ENCODE measurements around the gene MTCL3.
A peak's percentile ranks its signal among the peaks of the same experiment; 100 is the strongest.

Gene MTCL3

DNA sequence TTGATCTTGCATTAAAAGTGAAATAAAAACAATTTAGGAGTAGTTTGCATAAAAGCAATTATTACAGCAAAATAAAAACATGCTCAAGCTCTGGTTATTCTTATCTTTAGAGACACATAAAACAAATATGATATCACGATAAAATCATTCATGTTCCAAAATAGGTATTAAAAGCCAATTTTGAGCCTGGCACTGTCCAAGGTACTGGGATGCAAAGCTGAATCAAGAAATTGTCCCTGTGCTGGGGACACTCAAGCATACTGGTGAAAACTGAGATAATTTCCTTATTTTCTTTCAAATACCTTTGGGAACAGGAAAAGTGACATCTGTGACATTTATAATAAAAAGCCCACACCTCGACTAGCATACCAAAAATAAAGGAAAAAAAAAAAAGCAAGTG, 931 bp upstream of the MTCL3 start:
- Mint-ChIP-seq H3K4me3 (no peak overlapping the region), H3K36me3 (ENCODE audit: insufficient read depth) (no peaks in the 10 kb centered on the region), H3K9me3 (no peaks in the 10 kb centered on the region), H3K4me1 (ENCODE audit: low read depth) (peaks cover 26% of the 10 kb centered on the region), H3K27me3 (ENCODE audit: low read depth) (peaks cover 44% of the 10 kb centered on the region)
- DNase-seq (no peak), ATAC-seq (no peak)

DNA sequence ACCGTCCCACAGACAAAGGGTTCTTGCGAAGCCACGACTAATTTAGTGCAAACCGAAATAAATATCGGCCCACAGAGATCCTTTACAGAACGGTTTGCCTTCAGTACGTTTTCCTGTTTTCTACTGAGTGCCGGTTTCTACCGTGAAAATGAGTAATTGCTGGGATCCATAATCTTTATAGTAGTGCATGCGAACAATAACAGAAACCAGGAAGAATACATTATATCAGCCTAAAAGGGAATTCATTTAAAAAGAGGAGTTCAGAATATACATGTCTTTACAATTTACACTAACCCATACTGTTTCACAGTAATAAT, 292 bp upstream of the MTCL3 start:
- Mint-ChIP-seq H3K4me3 (peak overlapping the region; percentile 83), H3K9me3 (no peaks in the 10 kb centered on the region), H3K4me1 (ENCODE audit: low read depth) (peaks cover 30% of the 10 kb centered on the region), H3K36me3 (ENCODE audit: insufficient read depth) (no peaks in the 10 kb centered on the region), H3K27me3 (ENCODE audit: low read depth) (peaks cover 47% of the 10 kb centered on the region)
- ATAC-seq (no peak), DNase-seq (no peak)

DNA sequence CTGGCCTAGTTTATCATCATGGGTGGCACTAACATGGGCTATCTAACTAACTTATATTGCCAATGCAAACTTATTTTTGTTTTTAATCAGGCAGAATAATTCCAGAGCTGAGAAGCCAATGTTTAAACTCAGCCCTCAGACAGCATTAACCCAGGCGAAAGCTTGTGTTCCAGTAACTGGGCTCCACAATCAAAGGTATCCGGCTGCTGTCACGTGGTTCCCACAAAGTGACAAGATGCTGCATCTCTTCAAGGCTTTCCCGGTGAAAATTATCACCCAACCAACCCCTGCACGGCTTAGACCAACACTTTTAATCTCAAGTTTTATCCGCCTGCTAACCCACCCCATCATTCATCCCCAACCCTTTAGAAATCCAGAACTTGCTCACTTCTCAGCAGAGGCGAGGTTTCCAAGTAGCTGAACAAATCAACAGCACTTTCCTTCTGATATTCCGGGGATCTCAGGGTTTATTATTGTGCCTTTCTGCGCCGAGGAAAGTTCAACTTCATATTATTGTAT, 885 bp downstream of the MTCL3 start:
- no peak for DNase-seq
- peaks cover 37% of the 10 kb centered on the region for H3K27me3 Mint-ChIP-seq (ENCODE audit: low read depth)

DNA sequence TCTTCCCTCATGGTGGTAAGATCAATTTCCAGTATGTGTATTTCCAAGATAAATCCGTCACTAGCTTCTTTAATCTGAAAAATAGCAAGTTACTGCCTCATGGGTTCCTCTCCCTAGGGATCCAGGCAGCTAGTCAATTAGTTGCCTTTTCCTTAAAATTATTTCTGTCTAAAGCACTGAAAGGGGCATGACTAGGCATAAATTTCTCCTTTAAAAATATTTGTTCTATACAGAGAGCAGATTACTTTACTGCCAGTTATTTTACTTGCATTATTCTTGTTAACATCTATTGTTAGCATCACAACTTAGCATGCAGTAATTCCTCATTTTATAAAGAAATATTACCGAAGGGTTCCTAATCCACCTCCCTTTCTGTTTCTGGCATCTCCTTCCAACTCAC, 1.4 kb downstream of the MTCL3 start:
- H3K36me3 Mint-ChIP-seq (ENCODE audit: insufficient read depth), result no peaks in the 10 kb centered on the region
- no peak for ATAC-seq
- H3K4me3 Mint-ChIP-seq, result peak overlapping the region; percentile 83

More for the DNA sequence above, 885 bp downstream of the MTCL3 start:
- Mint-ChIP-seq H3K4me3 (peak overlapping the region; percentile 83), H3K4me1 (ENCODE audit: low read depth) (peaks cover 35% of the 10 kb centered on the region), H3K36me3 (ENCODE audit: insufficient read depth) (no peaks in the 10 kb centered on the region), H3K9me3 (no peaks in the 10 kb centered on the region)
- no peak for ATAC-seq

DNA sequence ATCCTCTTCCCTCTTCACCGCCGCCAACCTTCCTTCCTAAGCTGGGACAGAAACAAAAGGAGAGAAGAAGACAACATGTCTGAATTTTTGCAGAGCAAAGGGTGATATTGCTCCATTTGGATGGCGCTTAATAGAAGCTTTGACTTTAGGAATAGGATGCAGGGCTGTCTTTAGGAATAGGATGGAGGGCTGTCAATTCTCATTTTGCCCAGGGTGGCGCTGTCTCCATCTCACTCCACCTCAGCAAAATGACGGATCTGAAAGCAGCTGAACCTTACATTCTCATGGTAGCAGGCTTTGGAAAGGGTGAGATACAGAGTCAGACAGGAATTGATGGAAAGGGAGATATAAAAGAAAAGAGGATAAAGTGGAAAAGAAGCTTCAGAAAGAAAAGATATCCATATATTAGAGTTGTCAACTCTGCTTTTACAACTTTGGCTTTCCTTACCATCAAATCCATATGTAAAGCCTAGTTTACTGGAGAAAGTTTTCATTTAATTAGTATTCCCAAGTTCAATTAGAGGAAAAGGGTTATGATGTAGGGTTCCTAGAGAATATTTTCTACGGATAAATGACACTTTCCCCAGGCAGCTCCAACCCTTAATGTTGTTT, 2.4 kb downstream of the MTCL3 start:
- Mint-ChIP-seq H3K4me1 (ENCODE audit: low read depth) (peaks cover 35% of the 10 kb centered on the region), H3K27me3 (ENCODE audit: low read depth) (peaks cover 28% of the 10 kb centered on the region), H3K36me3 (ENCODE audit: insufficient read depth) (no peaks in the 10 kb centered on the region), H3K9me3 (no peaks in the 10 kb centered on the region), H3K4me3 (peak overlapping the region; percentile 91)
- peak; percentile 49 to 54 for ATAC-seq
- DNase-seq, result peak; percentile 34

More for the DNA sequence above, 1.4 kb downstream of the MTCL3 start:
- DNase-seq, result no peak
- Mint-ChIP-seq H3K4me1 (ENCODE audit: low read depth) (peaks cover 35% of the 10 kb centered on the region), H3K9me3 (no peaks in the 10 kb centered on the region), H3K27me3 (ENCODE audit: low read depth) (peaks cover 34% of the 10 kb centered on the region)

DNA sequence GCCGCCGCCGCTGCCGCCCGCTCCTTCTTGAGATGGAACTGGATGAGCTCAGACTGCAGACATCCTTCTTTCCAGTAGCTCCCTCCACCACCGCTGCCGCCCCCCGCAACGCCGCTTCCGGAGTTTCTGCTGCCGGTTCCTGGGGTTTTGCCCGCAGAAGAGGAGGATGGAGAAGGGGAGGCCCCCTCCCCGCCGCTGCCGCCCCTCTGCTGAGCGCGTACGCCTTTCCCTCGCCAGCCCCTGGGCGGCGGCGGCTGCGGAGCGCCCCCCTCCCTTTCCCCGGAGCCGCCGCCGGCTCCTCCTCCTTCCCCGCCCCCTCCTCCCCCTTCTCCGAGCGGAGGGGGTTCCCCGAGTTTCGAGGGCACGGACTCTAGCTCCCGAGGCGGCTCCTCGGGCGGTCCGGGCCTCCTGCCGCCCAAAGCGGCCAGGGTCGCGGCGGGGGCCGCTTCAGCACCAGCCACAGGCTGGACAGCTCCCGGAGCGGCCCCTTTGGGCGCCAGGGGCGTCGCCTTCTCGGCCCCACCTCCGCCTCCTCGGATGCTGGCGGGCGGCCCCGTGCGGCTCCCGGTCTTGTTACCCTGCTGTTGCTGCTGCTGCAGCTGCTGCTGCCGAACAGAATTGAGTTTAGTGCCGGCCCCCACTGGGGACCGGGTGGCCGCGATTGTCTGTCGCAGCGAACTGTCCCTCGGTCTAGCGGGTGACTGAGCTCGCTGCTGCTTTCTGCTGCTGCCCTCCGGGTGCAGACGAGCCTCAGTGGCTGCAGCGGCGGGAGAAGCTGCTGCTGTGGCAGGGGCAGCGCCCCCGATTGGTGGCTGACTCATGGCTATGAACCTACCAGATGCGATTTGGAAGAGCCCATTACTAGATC, 3.1 kb downstream of the MTCL3 start:
- H3K27me3 Mint-ChIP-seq (ENCODE audit: low read depth), result peaks cover 22% of the 10 kb centered on the region
- peaks cover 35% of the 10 kb centered on the region for H3K4me1 Mint-ChIP-seq (ENCODE audit: low read depth)
- no peaks in the 10 kb centered on the region for H3K36me3 Mint-ChIP-seq (ENCODE audit: insufficient read depth)
- DNase-seq (peak; percentile 65), ATAC-seq (peak; percentile 70 to 73)
- peak overlapping the region; percentile 91 for H3K4me3 Mint-ChIP-seq
- H3K9me3 Mint-ChIP-seq, result no peaks in the 10 kb centered on the region

DNA sequence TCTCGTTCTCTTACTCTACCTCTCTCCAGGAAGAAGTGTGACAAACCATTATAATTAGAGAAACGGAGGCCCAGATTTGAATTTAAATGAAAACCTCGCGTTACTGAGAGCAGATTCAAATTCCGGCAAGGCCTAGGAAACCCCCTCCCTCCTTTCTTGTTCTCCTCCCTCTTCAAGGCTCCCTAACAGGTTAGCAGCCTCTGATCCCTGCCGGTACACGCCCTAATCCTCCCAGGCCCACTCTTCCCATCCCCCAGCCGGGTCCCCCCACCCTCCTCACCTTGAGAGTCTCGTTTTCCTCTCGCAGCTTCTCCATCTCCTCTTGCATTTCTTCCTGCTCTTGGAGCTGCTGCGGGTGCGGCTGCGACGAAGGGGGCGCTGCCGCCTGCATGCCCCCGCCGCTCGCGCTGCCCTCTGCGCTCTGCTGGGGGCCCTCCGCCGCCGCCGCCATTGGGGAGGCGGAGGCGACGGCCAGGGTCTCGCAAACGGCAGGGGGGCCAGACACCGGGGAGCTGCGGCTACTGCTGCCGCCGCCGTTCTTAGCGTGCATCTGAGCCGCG, 3.8 kb downstream of the MTCL3 start:
- Mint-ChIP-seq H3K4me3 (peak overlapping the region; percentile 91), H3K4me1 (ENCODE audit: low read depth) (peaks cover 35% of the 10 kb centered on the region), H3K9me3 (no peaks in the 10 kb centered on the region), H3K36me3 (ENCODE audit: insufficient read depth) (no peaks in the 10 kb centered on the region), H3K27me3 (ENCODE audit: low read depth) (peaks cover 22% of the 10 kb centered on the region)
- ATAC-seq, result peak; percentile 29 to 33
- DNase-seq, result no peak

DNA sequence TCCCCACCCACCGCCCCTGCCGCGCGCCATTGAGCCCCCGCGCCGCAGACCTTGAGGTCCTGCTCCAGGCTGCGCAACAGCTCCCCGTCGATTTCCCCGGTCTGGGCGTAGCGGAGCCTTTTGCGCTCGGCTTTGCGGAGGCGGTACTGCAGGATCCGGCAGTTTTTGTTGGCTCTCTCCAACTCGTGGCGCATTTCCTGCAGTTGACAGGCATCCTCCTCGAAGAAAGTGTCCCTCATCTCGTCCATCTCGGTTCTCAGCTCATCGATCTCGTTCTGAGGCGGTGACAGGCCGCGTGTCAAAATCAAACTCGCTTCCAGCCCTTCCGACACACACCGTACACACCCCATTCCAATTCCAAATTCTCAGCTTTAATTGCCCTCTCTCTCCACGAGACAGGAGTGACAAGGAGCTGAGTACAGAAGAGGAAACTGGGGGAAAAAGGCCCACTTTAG, 4.3 kb downstream of the MTCL3 start:
- Mint-ChIP-seq H3K9me3 (no peaks in the 10 kb centered on the region), H3K27me3 (ENCODE audit: low read depth) (peaks cover 17% of the 10 kb centered on the region), H3K4me3 (peak overlapping the region; percentile 91), H3K36me3 (ENCODE audit: insufficient read depth) (peaks cover 3% of the 10 kb centered on the region), H3K4me1 (ENCODE audit: low read depth) (peaks cover 35% of the 10 kb centered on the region)
- DNase-seq (peak; percentile 17), ATAC-seq (peak; percentile 2 to 7)

DNA sequence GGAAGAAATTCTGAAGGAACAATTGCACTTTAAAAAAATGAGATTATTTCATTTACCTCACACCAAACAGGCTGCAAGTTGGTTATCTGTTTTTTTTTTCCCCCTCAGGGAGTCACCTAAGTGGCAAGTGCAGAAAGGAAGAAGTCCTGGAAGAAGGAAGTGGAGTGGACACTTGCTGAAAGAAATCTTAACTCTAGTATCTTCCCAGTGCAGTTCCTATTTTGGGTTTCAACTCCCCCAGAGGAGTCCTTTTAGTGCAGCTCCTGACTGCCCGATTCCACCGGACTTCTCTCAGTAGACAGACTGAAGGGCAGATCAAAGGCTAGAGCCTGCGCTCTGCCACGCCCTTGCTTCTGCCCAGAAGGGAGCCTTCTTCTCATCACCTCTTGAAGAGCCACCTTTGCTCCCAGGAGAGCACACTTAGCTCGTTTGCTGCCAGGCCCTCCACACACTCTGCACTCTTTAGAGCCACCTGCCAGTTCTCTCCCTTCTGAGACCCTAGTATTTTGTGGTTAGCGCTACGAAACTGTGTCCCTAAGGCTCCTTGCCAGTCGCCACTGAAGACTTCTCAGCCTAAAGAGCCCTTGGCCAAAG, 4.9 kb downstream of the MTCL3 start:
- Mint-ChIP-seq H3K4me3 (peak overlapping the region; percentile 91), H3K4me1 (ENCODE audit: low read depth) (peaks cover 32% of the 10 kb centered on the region), H3K36me3 (ENCODE audit: insufficient read depth) (peaks cover 6% of the 10 kb centered on the region), H3K9me3 (no peaks in the 10 kb centered on the region), H3K27me3 (ENCODE audit: low read depth) (peaks cover 15% of the 10 kb centered on the region)
- ATAC-seq (no peak), DNase-seq (no peak)

DNA sequence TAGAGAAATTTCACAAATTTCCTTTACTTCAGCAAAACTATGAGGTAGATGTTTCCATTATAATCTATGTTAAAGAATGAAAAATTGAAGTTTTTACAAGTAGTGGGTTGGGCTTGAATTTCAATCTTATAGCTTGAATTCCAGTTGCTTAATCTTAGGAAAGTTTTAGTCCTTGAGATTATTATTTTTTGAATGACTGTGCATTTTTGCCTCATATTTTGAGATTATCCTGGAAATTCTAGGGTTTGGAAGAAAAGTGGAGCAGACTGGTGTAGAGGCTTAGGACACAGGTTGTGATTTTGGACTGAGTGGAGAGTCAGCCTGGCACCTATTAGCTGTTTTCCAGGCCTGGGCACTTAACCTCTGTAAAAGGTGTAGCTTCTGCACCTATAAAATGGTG, 5.7 kb downstream of the MTCL3 start:
- H3K4me3 Mint-ChIP-seq, result no peak overlapping the region
- H3K9me3 Mint-ChIP-seq, result no peaks in the 10 kb centered on the region
- DNase-seq (no peak), ATAC-seq (no peak)
- H3K4me1 Mint-ChIP-seq (ENCODE audit: low read depth), result peaks cover 25% of the 10 kb centered on the region
- peaks cover 6% of the 10 kb centered on the region for H3K36me3 Mint-ChIP-seq (ENCODE audit: insufficient read depth)
- H3K27me3 Mint-ChIP-seq (ENCODE audit: low read depth), result peaks cover 7% of the 10 kb centered on the region

DNA sequence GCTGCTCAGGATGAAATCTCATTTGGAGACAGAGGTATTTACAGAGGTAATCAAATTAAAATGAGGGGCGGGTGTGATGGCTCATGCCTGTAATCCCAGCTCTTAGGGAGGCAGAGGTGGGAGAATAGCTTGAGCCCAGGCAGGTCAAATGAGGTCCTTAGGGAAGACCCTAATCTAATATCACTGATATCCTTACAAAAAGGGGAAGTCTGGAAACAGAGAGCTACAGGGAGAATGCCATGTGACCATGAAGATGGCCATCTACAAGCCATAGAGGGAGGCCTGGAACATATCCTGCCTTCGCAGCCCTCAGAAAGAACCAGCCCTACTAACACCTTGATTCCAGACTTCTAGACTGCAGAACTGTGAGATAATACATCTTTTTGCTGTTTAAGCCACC, 8.3 kb downstream of the MTCL3 start:
- no peak for DNase-seq
- Mint-ChIP-seq H3K4me3 (no peak overlapping the region), H3K36me3 (ENCODE audit: insufficient read depth) (peaks cover 6% of the 10 kb centered on the region), H3K9me3 (no peaks in the 10 kb centered on the region), H3K27me3 (ENCODE audit: low read depth) (peaks cover 3% of the 10 kb centered on the region), H3K4me1 (ENCODE audit: low read depth) (peaks cover 12% of the 10 kb centered on the region)
- no peak for ATAC-seq

DNA sequence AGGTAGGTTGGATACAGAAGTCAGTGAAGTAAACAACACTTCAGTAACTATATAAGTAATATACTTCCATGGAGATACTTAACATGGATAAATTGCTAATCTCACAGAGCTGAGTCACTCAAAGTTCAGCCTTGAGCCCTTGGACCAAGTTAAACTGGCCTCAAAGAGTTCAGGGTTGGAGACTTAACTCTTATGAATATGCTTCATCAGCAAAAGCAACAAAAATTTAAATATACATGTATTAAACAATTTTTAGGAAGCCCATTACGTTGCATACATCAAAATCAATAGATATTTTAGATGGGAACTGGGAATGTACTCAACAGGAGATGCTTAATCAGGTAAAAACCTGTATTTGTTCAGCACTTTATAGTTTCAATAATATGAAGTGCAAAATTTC, 12.2 kb downstream of the MTCL3 start:
- H3K4me1 Mint-ChIP-seq (ENCODE audit: low read depth), result no peaks in the 10 kb centered on the region
- no peak overlapping the region for H3K4me3 Mint-ChIP-seq
- ATAC-seq (no peak), DNase-seq (no peak)
- H3K36me3 Mint-ChIP-seq (ENCODE audit: insufficient read depth), result peaks cover 12% of the 10 kb centered on the region
- H3K27me3 Mint-ChIP-seq (ENCODE audit: low read depth), result no peaks in the 10 kb centered on the region
- H3K9me3 Mint-ChIP-seq, result no peaks in the 10 kb centered on the region

DNA sequence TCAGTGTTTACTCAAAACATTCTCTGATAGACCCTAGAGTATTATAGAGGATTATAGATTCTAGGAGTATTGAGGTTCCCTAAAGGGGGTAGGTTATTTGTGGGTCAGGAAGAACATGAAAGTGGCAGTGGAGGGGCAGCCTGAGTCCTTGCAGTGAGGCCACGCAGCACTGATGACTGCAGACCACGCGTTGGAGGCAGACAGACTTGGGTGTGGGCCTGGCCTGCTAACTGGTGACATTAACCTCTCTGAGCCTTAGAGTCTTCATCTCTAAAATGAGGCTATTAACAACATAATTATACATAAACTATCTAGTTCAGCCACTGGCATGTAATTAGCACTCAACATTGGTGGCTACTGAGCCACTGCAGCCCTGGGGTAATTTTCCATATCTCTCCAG, 16.1 kb downstream of the MTCL3 start:
- H3K4me3 Mint-ChIP-seq, result no peak overlapping the region
- H3K9me3 Mint-ChIP-seq, result no peaks in the 10 kb centered on the region
- no peaks in the 10 kb centered on the region for H3K27me3 Mint-ChIP-seq (ENCODE audit: low read depth)
- H3K36me3 Mint-ChIP-seq (ENCODE audit: insufficient read depth), result peaks cover 7% of the 10 kb centered on the region
- DNase-seq (no peak), ATAC-seq (no peak)
- H3K4me1 Mint-ChIP-seq (ENCODE audit: low read depth), result no peaks in the 10 kb centered on the region

DNA sequence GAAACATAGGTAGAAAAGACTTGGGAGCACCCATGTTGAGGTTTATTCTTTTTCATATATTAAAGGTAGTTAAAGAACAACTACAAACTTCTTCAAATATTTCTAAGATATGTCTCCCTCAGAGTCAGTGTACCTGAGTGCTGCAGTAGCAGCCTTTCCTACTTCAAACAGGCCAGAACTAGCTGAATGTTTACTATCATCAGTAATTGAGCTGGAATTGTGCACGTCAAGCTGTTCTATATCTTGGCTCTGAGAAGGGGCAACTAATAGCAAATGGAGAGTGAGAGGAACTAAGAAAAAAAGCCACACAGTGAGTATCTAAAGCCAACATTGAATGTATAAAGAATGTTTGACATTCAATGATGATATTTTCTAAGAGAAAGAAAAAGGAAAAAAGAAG, 21.7 kb downstream of the MTCL3 start:
- Mint-ChIP-seq H3K27me3 (ENCODE audit: low read depth) (no peaks in the 10 kb centered on the region), H3K4me1 (ENCODE audit: low read depth) (peaks cover 2% of the 10 kb centered on the region), H3K4me3 (no peak overlapping the region), H3K9me3 (no peaks in the 10 kb centered on the region), H3K36me3 (ENCODE audit: insufficient read depth) (no peaks in the 10 kb centered on the region)
- DNase-seq (no peak), ATAC-seq (no peak)

All from activated T-cell treated with anti-CD3 and anti-CD28 coated beads, Interleukin-2, amount 50 U/mL, for 4 hours (primary cell).